PC-3 (cell line): Measurements from ENCODE around the gene UCK2. TPM values are rescaled to one million over a fixed set of nuclear protein-coding genes. Genes with fewer than 3 reads are reported as not detected.

Experiments
- ATAC-seq: fragments of 200-7000 bp; cut with Tn5 transposase; 2 replicates; pipeline ENCODE4 v1.9.1; 2020; ENCODE audit warnings: mild to moderate bottlenecking, moderate library complexity
- BruUV-seq: library from RNA; stranded (reverse); fragments of 400-500 nt; replicated peaks from 2 replicates; lab custom pipeline; 2021; lab: Mats Ljungman, UMichigan
- CTCF ChIA-PET: fragments of 300-600 bp; sonication (Branson Sonifier 250); formaldehyde crosslinking; loops from one replicate; lab custom pipeline; 2022; ENCODE audit warnings: antibody characterized with exemption; lab: Charles Lee
- POLR2A ChIA-PET: fragments of 300-600 bp; sonication (Branson Sonifier 250); formaldehyde crosslinking; loops from one replicate; lab custom pipeline; 2022; ENCODE audit warnings: antibody characterized with exemption; ENCODE audit not compliant: unreplicated experiment; lab: Charles Lee
- DNase-seq: peaks from one replicate; pipeline ENCODE4 v3.0.0-alpha.2; 2015
- H2AFZ ChIP-seq: fragments of 300-600 bp; sonication (generic); 2 replicates; pipeline ENCODE4 v1.6.0; 2016; ENCODE audit warnings: antibody characterized with exemption, low read length
- H3F3A ChIP-seq: fragments of 300-600 bp; sonication (generic); one replicate; pipeline ENCODE4 v1.6.0; 2017; ENCODE audit warnings: antibody characterized with exemption, low read length, control low read depth, mild to moderate bottlenecking; ENCODE audit not compliant: unreplicated experiment
- H3K27ac ChIP-seq: fragments of 300-600 bp; sonication (generic); 2 replicates; pipeline ENCODE4 v1.5.1; 2016; ENCODE audit warnings: mild to moderate bottlenecking, low read length
- H3K27me3 ChIP-seq: fragments of 300-600 bp; sonication (generic); 2 replicates; pipeline ENCODE4 v1.6.1; 2016; ENCODE audit warnings: low read length, mixed read lengths
- H3K36me3 ChIP-seq: fragments of 300-600 bp; sonication (generic); 2 replicates; pipeline ENCODE4 v1.6.1; 2016; ENCODE audit warnings: low read depth, mixed run types, low read length, mixed read lengths
- H3K4me1 ChIP-seq: fragments of 300-600 bp; sonication (generic); 2 replicates; pipeline ENCODE4 v1.5.1; 2016; ENCODE audit warnings: low read length; ENCODE audit not compliant: insufficient read depth
- H3K4me2 ChIP-seq: fragments of 300-600 bp; sonication (generic); 2 replicates; pipeline ENCODE4 v1.6.0; 2016; ENCODE audit warnings: low read length
- H3K4me3 ChIP-seq: fragments of 300-600 bp; sonication (generic); 2 replicates; pipeline ENCODE4 v1.5.1; 2016; ENCODE audit warnings: mild to moderate bottlenecking, low read length, mixed read lengths
- H3K79me2 ChIP-seq: fragments of 300-600 bp; sonication (generic); 2 replicates; pipeline ENCODE4 v1.6.1; 2017; ENCODE audit warnings: low read length, mixed read lengths
- H3K9ac ChIP-seq: fragments of 300-600 bp; sonication (generic); 2 replicates; pipeline ENCODE4 v1.6.0; 2016; ENCODE audit warnings: mild to moderate bottlenecking, low read length
- H3K9me2 ChIP-seq: fragments of 300-600 bp; sonication (generic); replicated peaks from 2 replicates; pipeline ENCODE4 v1.6.1; 2016; ENCODE audit warnings: mixed run types, low read length, mixed read lengths
- H3K9me3 ChIP-seq: fragments of 300-600 bp; sonication (generic); 2 replicates; pipeline ENCODE4 v1.6.1; 2016; ENCODE audit warnings: low read length, mixed read lengths
- H4K20me1 ChIP-seq: fragments of 300-600 bp; sonication (generic); 2 replicates; pipeline ENCODE4 v1.6.1; 2016; ENCODE audit warnings: low read length, mixed read lengths
- EZH2 ChIP-seq: fragments of 300-600 bp; sonication (generic); IDR thresholded peaks from one replicate; pipeline ENCODE4 v1.6.1; 2017; ENCODE audit warnings: antibody characterized with exemption, mild to moderate bottlenecking, low read length; ENCODE audit not compliant: unreplicated experiment
- EZH2phosphoT487 ChIP-seq: fragments of 300-600 bp; sonication (generic); IDR thresholded peaks from 2 replicates; pipeline ENCODE4 v1.6.1; 2018; ENCODE audit warnings: mild to moderate bottlenecking, antibody characterized with exemption, low read length, borderline replicate concordance
- intact Hi-C: fragments of 100-400 bp; cut with micrococcal nuclease; formaldehyde crosslinking; loops from 2 replicates; pipeline ENCODE4 v1.9.0; 2023
- total RNA-seq: library from RNA; depleted of rRNA; stranded (reverse); fragments of >200 nt; gene quantifications from 2 replicates; pipeline ENCODE4 v1.2.3, GENCODE V29; 2014
- TF ChIP-seq, protein P1 (sequence below): fragments of 300-600 bp; sonication (generic); conservative IDR thresholded peaks from 2 replicates; pipeline ENCODE4 v1.5.1; 2017; ENCODE audit warnings: antibody characterized with exemption, low read depth, mild to moderate bottlenecking, low read length

UCK2 gene
- total RNA-seq, 1 experiment from 2014 or later = 193 TPM

DNA sequence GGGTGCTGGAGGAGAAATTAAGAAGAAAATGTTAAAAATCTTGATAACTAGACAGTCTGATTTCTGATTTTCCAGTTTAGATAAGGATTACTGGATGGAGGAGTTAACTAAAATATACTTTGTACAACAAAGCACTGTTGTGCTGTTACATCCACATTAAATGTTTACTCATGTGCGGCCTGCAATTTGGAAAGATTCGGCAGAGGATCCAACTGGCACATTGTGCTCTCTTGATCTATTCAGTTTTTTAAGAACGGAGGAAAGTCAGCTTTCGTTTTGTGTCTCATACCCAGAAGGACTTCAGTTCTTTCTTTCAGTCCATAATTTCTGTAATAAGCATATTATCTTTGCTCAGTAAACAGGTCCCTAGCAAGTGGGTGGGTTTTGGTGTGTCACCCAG is 52.5 kb downstream of the UCK2 start:
- TF ChIP-seq, protein P1, sequence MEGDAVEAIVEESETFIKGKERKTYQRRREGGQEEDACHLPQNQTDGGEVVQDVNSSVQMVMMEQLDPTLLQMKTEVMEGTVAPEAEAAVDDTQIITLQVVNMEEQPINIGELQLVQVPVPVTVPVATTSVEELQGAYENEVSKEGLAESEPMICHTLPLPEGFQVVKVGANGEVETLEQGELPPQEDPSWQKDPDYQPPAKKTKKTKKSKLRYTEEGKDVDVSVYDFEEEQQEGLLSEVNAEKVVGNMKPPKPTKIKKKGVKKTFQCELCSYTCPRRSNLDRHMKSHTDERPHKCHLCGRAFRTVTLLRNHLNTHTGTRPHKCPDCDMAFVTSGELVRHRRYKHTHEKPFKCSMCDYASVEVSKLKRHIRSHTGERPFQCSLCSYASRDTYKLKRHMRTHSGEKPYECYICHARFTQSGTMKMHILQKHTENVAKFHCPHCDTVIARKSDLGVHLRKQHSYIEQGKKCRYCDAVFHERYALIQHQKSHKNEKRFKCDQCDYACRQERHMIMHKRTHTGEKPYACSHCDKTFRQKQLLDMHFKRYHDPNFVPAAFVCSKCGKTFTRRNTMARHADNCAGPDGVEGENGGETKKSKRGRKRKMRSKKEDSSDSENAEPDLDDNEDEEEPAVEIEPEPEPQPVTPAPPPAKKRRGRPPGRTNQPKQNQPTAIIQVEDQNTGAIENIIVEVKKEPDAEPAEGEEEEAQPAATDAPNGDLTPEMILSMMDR = no peak
- TF ChIP-seq EZH2phosphoT487 = no peak
- no peak for TF ChIP-seq EZH2
- no peaks in the 10 kb centered on the region for H3K9me3 ChIP-seq
- no peak for DNase-seq
- H3K27me3 ChIP-seq = no peaks in the 10 kb centered on the region
- H3F3A ChIP-seq = no peaks in the 10 kb centered on the region
- no peak overlapping the region for H3K4me3 ChIP-seq
- POLR2A ChIA-PET = no interaction called here
- H2AFZ ChIP-seq = no peak overlapping the region
- H3K9ac ChIP-seq = no peak overlapping the region
- H3K79me2 ChIP-seq = peaks cover 99% of the 10 kb centered on the region
- H4K20me1 ChIP-seq = peaks cover 62% of the 10 kb centered on the region
- H3K9me2 ChIP-seq = no peaks in the 10 kb centered on the region
- peaks cover 11% of the 10 kb centered on the region for H3K4me1 ChIP-seq
- intact Hi-C loops = loop anchor here (5.0 kb wide), 1 partner anchor 53 kb away; the partner anchor contains the start of gene UCK2
- CTCF ChIA-PET = no interaction called here
- no peak for ATAC-seq
- BruUV-seq = no TSS peak
- H3K27ac ChIP-seq = no peak overlapping the region
- peaks cover 10% of the 10 kb centered on the region; the same call in 1 of the 2 replicates for H3K36me3 ChIP-seq
- no peak overlapping the region for H3K4me2 ChIP-seq

GRCh38 chr1:165880993-165881392 is 53.6 kb downstream of the UCK2 start:
- H3K4me1 ChIP-seq = peaks cover 11% of the 10 kb centered on the region
- no peaks in the 10 kb centered on the region for H3K27me3 ChIP-seq
- DNase-seq (no peak), ATAC-seq (no peak)
- H3K4me2 ChIP-seq = no peak overlapping the region
- H3K9me2 ChIP-seq = no peaks in the 10 kb centered on the region
- TF ChIP-seq, protein P1 = no peak
- TF ChIP-seq EZH2phosphoT487 (no peak), EZH2 (no peak)
- no TSS peak for BruUV-seq
- peaks cover 66% of the 10 kb centered on the region for H4K20me1 ChIP-seq
- H3K36me3 ChIP-seq = peaks cover 10% of the 10 kb centered on the region; the same call in 1 of the 2 replicates
- no peaks in the 10 kb centered on the region for H3K9me3 ChIP-seq
- ChIA-PET CTCF (no interaction called here), POLR2A (no interaction called here)
- intact Hi-C loops = loop anchor here (5.0 kb wide), 1 partner anchor 54 kb away; the partner anchor contains the start of gene UCK2
- no peak overlapping the region for H2AFZ ChIP-seq
- no peak overlapping the region for H3K27ac ChIP-seq
- no peak overlapping the region for H3K4me3 ChIP-seq
- no peaks in the 10 kb centered on the region for H3F3A ChIP-seq
- H3K9ac ChIP-seq = no peak overlapping the region
- H3K79me2 ChIP-seq = peaks cover 99% of the 10 kb centered on the region

DNA sequence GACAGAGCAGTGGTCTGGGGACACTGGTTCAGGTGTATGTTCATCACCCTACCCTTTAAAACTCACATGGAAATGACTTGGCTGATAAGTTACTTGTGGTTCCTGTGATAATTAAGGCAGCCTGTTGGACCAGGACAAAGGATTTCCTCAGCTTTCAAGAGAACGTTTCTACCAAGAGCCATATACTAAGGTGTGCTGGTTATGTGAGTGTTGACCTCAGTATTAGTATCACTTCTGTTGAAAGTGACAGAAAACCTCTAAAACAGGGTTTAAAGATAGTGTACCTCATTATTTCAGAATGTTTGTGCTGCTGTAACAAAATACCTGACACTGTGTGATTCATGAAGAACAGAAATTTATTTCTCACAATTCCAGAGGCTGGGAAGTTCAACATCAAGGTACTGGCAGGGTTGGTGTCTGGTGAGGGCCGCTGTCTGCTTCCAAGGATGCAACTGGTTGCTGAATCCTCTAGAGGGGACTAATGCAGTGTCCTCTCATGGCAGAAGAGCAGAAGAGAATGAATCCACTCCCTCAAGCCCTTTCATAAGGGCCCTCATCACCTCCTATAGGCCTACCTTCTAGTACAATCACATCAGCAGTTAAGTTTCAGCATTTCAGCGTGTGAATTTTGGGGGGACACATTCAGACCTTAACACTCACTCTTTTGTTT is 54.9 kb downstream of the UCK2 start:
- Histone ChIP-seq H3K9me2 (no peaks in the 10 kb centered on the region), H3F3A (no peaks in the 10 kb centered on the region), H3K9me3 (no peaks in the 10 kb centered on the region), H4K20me1 (peaks cover 73% of the 10 kb centered on the region), H3K9ac (no peak overlapping the region), H3K4me3 (no peak overlapping the region), H3K27ac (no peak overlapping the region), H3K27me3 (no peaks in the 10 kb centered on the region), H3K36me3 (peaks cover 10% of the 10 kb centered on the region; the same call in 1 of the 2 replicates), H3K4me1 (peaks cover 21% of the 10 kb centered on the region), H3K79me2 (peaks cover 99% of the 10 kb centered on the region), H2AFZ (no peak overlapping the region), H3K4me2 (no peak overlapping the region)
- no peak for DNase-seq
- POLR2A ChIA-PET = interaction anchor here (0.6 kb wide), 1 partner anchor 220 kb away, joined by 4 read pairs; no protein-coding TSS in a partner anchor
- TF ChIP-seq EZH2 = no peak
- TF ChIP-seq, protein P1 = no peak
- no peak for TF ChIP-seq EZH2phosphoT487
- intact Hi-C loops = loop anchor here (5.0 kb wide), 1 partner anchor 55 kb away; the partner anchor contains the start of gene UCK2
- ATAC-seq = peak; percentile 25; the same call in 1 of the 2 replicates
- CTCF ChIA-PET = no interaction called here
- no TSS peak for BruUV-seq
